PFSK-1 (cell line): ENCODE measurements around the gene DCUN1D4.

Source experiments
- FOXP2 ChIP-seq: optimal IDR thresholded peaks from 2 replicates; pipeline ENCODE3; 2011; ENCODE audit warnings: borderline replicate concordance, control low read depth, inconsistent platforms; ENCODE audit not compliant: insufficient read depth; ENCODE audit errors: extremely low read length, extremely low read depth
- POLR2AphosphoS5 ChIP-seq: IDR thresholded peaks from 2 replicates; pipeline ENCODE4 v1.6.1; 2012; ENCODE audit warnings: low read depth, mild to moderate bottlenecking, control low read depth, low read length, moderate library complexity
- SIN3A ChIP-seq: IDR thresholded peaks from 2 replicates; pipeline ENCODE4 v1.6.1; 2012; ENCODE audit warnings: mild to moderate bottlenecking, low read length, moderate library complexity, borderline replicate concordance; ENCODE audit not compliant: insufficient read depth
- TAF1 ChIP-seq: IDR thresholded peaks from 2 replicates; pipeline ENCODE4 v1.6.1; 2012; ENCODE audit warnings: low read length, control low read depth, borderline replicate concordance; ENCODE audit not compliant: insufficient read depth
- TF ChIP-seq, protein P1 (sequence below), 2 experiments: IDR thresholded peaks; 2 replicates each; pipeline versions ENCODE4 v1.6.1 to v1.8.0; 2011 to 2012; ENCODE audit warnings: low read depth in 2 of 2, low read length in 2 of 2, control low read depth in 1 of 2, inconsistent platforms in 1 of 2, mild to moderate bottlenecking in 1 of 2, moderate library complexity in 1 of 2; ENCODE audit not compliant: insufficient read depth in 1 of 2

The DCUN1D4 gene

DNA sequence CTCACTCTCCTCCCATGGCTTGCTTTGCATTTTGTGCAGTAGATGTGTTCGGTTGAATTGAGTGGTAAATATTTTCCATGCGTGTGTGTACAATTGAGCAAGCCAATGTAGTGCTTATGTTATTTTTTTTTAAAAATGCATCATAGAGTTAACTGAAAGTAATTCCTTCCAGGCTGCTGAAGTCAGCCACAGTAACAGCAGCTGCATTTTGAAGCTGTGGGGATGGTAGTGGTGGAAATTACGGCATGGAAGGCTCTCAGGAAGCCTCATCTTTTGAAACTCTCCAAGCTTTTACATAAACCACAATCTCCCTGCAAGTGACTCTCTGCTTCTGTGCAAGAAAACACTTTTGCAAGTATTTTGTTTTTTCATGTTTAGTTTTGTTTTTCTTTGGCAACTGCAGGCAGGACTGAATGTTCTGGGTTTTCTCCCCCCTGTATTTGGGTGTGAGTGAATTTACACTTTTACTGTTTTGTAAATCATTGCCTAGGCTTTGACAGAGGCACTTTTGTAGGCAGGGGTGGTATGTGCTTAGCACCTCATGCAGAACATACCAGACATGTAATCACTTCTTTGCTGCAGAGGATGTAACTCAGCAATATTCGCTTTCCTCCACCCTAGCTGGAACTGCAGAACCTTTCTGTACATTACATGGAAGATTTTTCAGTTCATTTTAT lies 121.0 kb downstream of the DCUN1D4 start:
- no peak for TF ChIP-seq FOXP2

DNA sequence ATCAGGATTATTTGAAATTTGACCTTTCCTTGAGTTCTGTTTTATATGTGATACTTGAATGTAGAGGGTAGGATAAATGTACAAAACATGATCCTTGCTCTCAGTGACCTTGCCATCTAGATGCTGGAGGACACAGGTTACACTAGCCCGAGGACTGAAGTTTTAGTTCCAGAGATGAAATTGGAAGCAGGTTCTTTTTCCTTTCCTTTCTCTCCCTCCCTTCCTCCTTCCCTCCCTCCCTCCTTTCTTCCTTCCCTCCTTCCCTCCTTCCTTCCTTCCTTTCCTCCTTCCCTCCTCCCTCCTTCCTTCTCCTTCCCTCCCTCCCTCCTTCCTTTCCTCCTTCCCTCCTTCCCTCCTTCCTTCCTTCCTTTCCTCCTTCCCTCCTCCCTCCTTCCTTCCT lies 122.9 kb downstream of the DCUN1D4 start:
- TF ChIP-seq FOXP2 (no peak), TAF1 (no peak), SIN3A (no peak), POLR2AphosphoS5 (no peak)
- TF ChIP-seq, protein P1, sequence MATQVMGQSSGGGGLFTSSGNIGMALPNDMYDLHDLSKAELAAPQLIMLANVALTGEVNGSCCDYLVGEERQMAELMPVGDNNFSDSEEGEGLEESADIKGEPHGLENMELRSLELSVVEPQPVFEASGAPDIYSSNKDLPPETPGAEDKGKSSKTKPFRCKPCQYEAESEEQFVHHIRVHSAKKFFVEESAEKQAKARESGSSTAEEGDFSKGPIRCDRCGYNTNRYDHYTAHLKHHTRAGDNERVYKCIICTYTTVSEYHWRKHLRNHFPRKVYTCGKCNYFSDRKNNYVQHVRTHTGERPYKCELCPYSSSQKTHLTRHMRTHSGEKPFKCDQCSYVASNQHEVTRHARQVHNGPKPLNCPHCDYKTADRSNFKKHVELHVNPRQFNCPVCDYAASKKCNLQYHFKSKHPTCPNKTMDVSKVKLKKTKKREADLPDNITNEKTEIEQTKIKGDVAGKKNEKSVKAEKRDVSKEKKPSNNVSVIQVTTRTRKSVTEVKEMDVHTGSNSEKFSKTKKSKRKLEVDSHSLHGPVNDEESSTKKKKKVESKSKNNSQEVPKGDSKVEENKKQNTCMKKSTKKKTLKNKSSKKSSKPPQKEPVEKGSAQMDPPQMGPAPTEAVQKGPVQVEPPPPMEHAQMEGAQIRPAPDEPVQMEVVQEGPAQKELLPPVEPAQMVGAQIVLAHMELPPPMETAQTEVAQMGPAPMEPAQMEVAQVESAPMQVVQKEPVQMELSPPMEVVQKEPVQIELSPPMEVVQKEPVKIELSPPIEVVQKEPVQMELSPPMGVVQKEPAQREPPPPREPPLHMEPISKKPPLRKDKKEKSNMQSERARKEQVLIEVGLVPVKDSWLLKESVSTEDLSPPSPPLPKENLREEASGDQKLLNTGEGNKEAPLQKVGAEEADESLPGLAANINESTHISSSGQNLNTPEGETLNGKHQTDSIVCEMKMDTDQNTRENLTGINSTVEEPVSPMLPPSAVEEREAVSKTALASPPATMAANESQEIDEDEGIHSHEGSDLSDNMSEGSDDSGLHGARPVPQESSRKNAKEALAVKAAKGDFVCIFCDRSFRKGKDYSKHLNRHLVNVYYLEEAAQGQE (IDR thresholded peaks at IDR 0.05; ENCODE audit: insufficient read depth in 1 of 2, low read depth in 2 of 2, low read length in 2 of 2) = no peak
